ENCODE measurements around the gene NCK1.
"Not testable (repeated sequence)": the region's sequence is repeated elsewhere in the genome, so short reads cannot be mapped to it uniquely, and the experiment has no call there.

The NCK1 gene

GRCh38 chr3:136862617-136863322 is 762 bp downstream of the NCK1 start:
- DNase-seq = no peak

GRCh38 chr3:136869282-136869681 is 7.3 kb downstream of the NCK1 start:
- no peak for DNase-seq

- DNase-seq = not testable (repeated sequence)
These were observed 10.2 kb downstream of the NCK1 start for GRCh38 chr3:136872258-136872657.

- not testable (repeated sequence) for DNase-seq
These were observed 17.5 kb downstream of the NCK1 start for GRCh38 chr3:136879510-136879909.

DNA sequence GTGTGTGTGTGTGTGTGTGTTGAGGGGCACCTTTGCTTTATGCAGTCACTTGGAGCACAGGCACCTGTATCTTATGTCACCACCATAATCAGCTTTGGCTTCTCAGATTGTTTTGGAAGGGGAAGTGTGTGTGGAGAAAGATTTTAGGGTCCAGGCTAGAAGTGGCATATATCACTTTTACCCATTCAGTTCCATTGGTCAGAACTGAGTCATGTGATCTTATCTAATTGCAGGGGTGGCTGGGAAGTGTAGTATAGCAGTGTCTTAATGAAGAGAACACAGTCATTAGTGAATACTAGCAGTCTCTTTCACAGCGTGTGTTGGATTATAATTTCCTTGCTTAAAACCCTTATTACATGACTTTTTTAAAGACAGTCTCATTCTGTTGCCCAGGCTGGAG is 20.6 kb downstream of the NCK1 start:
- no peak for DNase-seq

DNA sequence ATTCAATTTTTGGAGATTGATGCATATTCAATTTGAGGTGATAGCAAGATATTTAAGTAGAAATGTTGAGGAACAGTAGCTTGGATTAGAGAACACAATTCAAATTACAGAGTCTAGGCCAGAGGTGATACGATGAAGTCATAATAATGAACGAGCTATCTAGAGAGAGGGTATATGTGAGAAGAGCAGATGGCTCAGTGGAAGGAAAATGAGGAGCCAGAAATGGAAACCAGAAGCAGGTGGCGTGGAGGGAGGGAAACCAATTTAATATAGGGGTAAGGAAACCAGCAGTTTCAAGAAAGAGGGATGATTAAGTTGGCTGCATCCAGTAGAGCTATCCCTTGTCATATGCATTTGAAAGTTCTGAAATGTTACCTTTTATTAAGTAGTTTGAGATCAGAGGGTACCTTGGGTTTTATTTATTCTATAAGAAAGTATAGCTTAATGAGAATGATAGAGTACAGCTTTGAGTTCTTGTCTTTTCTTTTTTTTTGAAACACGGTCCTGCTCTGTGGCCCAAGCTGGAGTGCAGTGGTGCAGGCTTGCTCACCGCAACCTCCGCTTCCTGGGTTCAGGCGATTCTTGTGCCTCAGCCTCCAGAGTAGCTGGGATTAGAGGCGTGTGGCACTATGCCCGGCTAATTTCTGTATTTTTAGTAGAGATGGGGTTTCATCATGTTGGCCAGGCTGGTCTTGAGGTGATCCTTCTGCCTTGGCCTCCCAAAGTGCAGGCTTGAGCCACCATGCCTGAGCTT is 22.1 kb downstream of the NCK1 start:
- DNase-seq = no peak

GRCh38 chr3:136885357-136886213 is 23.6 kb downstream of the NCK1 start:
- no peak for DNase-seq

DNA sequence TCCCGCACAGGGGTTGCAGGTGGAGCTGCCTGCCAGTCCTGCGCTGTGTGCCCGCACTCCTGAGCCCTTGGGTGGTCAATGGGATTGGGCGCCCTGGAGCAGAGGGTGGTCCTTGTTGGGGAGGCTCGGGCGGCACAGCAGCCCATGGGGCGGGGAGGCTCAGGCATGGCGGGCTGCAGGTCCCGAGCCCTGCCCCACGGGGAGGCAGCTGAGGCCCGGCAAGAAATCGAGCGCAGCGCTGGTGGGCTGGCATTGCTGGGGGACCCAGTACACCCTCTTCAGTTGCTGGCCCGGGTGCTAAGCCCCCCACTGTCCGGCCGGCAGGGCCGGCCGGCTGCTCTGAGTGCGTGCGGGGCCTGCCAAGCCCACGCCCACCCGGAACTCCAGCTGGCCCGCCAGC is 27.9 kb downstream of the NCK1 start:
- no peak for DNase-seq

- DNase-seq = no peak
These were observed 30.2 kb downstream of the NCK1 start for GRCh38 chr3:136891934-136892855.

GRCh38 chr3:136893848-136894443 is 31.9 kb downstream of the NCK1 start:
- no peak for DNase-seq

DNA sequence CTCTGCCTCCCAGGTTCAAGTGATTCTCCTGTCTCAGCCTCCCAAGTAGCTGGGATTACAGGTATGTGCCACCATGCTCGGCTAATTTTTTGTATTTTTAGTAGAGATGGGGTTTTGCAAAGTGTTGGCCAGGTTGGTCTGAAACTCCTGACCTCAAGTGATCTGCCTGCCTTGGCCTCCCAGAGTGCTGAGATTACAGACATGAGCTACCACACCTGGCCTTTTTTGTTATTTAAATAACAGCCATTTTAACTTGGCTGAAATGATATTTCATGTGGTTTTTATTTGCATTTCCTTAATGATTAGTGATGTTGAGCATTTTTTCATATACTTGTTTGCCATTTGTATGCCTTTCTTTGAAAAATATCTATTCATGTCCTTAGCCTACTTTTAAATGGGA is 35.2 kb downstream of the NCK1 start:
- not testable (repeated sequence) for DNase-seq

- DNase-seq = no peak
These were observed 36.5 kb downstream of the NCK1 start for GRCh38 chr3:136898549-136898948.

- no peak for DNase-seq
These were observed 36.9 kb downstream of the NCK1 start for GRCh38 chr3:136898954-136899353.

DNA sequence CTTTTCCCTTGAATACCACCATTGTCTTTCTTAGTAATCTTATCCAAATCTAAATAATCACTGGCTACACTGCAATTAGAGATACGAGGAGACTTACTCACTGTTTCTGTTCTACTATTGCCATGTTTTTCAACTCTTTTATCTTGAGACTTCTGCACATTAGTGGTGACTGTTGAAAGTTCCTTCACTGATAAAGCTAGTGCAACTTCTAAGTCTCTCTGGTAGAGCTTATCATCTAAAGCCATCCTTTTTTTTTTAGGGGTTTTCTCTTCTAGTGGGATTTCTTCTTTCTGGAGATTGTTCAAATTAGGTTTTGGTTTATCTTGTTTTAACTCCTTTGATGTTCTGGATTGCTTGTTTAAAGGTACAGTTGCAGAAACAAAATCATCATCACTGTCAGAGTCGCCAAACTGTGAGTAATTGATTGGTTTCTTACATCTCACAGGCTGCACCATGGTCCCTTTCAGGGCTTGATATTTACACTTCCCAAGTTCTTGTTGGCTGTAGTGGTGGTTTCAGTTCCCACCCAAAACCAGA is 37.7 kb downstream of the NCK1 start:
- DNase-seq = no peak

DNA sequence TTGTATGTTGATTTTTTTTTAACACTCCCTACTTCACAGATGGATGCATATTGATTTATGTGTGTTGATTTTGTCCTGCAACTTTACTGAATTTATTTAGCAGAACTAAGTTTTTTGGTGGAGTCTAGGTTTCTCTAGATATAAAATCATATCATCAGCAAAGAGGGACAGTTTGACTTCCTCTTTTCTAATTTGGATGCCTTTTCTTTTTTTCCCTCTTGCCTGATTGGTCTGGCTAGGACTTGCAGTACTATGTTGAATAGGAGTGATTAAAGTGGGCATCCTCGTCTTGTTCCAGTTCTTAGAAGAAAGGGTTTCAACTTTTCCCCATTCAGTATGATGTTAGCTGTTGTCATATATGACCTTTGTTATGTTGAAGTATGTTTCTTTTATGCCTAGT is 38.7 kb downstream of the NCK1 start:
- not testable (repeated sequence) for DNase-seq

DNA sequence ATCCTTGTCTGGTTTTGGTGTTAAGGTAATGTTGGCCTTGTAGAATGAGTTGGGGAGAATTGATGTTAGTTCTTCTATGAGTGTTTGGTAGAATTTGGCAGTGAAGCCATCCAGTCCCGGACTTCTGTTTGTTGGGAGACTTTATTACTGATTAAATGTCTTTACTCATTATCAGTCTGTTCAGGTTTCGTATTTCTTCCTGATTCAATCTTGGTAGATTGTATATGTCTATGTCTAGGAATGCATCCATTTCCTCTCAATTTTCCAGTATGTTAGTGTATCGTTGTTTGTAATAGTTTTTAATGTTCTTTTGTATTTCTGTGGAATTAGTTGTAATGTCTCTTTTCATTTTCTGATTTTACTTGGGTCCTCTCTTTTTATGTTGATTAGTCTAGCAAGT is 39.4 kb downstream of the NCK1 start:
- no peak for DNase-seq

DNA sequence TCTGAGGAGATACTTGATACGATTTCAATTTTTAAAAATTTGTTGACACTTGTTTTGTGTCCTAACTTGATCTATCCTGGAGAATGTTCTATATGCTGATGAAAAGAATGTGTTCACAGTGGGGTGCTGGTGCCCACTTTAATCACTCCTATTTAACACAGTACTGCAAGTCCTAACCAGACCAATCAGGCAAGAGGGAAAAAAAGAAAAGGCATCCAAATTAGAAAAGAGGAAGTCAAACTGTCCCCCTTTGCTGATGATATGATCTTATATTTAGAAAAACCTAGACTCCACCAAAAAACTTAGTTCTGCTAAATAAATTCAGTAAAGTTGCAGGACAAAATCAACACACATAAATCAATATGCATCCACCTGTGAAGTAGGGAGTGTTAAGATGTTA is 40.5 kb downstream of the NCK1 start:
- not testable (repeated sequence) for DNase-seq

GRCh38 chr3:136903899-136904298 is 41.9 kb downstream of the NCK1 start:
- DNase-seq = no peak

GRCh38 chr3:136904746-136905145 is 42.7 kb downstream of the NCK1 start:
- no peak for DNase-seq

- DNase-seq = no peak
These were observed 43.5 kb downstream of the NCK1 start for GRCh38 chr3:136905549-136905948.

GRCh38 chr3:136906725-136907124 is 44.7 kb downstream of the NCK1 start:
- DNase-seq = no peak

GRCh38 chr3:136908297-136908696 is 46.3 kb downstream of the NCK1 start:
- DNase-seq = no peak

All from NCI-H748 treated with DMSO at 0.1 percent for 48 hours (cell line).